NCI-H345 (cell line): Measurements from ENCODE around the gene SHISA4.

Experiments
- DNase-seq: peaks from one replicate; lab custom pipeline; 2025; lab: John Stamatoyannopoulos, UW

Gene SHISA4

DNA sequence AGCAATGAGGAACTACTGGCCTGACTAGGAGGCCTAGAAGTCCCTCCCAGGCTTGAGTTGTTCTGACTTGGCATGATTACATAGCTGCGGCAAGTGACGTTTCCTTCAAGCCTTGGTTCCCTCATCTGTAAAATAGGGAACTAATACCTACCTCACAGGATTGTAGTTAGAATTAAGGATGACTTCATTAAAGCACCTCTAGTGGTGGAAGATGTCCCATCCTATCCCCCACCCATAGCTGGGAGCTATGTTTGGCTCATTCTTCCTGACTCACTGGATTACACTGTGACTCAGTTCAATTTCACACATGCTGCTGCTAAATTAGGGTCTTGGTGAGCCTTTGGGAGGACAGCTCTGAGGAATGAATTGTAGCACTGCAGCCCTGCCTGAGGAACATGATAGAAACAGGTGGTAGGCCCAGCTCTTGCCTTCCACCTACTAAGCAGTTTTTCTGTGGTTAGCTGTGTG lies 6.0 kb upstream of the SHISA4 start:
- no peak for DNase-seq

DNA sequence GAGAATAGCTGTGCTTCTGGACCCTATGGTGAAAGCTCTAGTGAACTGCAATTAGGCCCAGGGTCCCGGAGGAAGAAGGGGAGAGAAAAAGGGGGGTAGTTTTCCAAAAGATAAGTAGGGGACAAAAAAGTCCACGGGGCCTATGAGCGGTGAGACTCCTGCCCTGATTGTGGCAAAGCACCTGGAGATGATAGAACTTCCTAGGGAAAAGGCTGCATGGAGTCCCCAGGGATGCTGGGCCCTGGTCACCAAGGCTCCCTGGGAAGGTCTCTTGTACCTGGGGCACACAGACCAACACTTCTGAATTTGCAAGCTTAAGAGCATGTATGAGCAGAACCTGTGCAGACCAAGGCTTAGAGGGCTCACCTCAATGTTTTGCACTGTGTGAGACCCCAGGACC lies 5.4 kb upstream of the SHISA4 start:
- DNase-seq = no peak

DNA sequence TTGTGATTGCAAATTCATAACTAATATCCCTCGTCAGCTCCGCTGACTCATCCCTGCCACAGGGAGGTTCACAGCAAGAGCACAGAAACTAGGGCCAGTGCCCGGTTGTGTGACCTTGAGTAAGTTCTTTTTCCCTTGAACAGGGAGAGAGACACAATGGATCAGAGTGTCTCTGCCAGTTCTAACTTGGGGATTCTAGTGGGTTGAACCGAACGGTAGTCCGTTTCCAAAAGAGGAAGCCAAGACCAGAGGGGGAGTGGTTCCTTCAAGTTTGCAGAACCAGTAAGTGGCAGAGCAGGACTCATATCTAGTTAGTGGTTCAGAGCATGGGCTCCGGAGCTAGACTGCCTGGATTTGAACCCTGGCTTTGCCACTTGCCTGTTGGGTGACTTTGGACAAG lies 4.9 kb upstream of the SHISA4 start:
- DNase-seq = no peak

DNA sequence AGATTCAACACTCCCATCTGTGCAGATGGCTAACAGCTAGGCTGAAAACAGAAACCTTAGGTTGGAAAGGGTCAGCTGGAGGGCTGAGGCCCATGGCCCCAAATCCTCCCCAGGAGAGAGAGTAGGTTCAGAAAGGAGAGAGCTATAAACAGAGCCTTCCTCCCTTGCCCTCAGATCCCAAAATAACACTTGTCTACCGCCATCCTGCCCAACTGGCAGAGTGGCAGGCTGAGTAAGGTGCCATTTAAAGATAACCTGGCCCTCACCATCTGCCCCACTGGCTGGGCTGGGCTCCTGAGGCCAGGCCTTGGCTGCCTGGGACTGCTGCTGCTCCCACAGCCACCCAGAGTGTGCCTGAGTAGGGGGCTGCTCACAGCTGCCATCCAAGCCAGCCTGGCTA lies 4.3 kb upstream of the SHISA4 start:
- DNase-seq = no peak

DNA sequence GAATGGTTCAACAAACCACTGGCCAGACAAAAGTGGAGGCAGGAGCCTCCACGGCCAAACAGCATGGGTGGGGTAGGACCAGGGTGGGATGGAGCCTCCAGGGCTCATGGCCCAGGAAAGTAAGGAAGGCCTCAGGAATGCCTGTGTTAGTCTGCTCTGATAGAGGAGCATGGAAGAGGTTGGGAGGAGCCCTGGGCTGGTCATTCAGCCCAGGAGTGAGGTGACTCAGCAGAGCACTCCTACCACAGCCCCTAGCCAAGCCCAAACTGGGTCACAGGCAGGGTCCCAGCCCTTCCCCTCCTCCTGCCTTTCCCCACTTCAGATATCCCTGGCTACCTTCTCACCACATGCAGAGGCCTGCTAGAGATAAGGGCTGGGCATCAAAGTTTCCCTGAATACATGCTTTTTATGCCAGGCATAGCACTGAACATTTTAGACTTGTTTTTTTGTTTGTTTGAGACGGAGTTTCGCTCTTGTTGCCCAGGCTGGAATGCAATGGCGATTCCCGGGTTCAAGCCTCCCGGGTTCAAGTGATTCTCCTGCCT lies 3.1 kb upstream of the SHISA4 start:
- DNase-seq = no peak

DNA sequence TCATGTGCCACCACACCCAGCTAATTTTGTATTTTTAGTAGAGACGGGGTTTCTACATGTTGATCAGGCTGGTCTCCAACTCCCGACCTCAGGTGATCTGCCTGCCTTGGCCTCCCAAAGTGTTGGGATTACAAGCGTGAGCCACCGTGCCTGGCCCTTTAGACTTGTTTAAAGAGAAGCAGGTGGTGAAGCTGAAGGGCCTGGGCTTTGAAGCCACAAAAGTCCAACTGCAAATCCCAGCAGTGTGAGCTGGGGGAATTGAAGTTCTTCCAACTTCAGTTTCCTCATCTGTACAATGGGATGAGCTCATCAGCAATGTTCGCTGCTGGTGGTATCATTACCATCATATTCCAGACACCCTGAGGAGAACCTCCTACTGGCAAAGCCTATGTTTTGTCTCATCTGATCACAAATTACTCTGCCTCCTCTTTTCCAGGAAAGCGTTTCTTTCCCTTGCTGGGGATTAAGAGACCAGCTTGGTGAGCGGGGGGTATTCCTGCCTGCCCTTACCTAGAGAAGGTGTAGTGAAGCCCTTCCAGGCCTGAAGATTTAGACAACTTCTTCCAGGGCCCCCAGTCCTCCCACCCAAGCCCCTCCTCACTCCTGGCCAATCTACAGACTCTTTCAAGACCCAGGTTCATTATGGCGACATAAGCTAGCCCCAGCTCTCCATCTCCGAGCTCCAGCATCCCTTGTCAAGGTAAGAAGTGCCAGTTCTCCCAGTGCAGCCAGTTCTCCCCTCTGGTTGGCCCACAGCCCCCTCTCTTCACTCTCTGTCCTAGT lies 2.4 kb upstream of the SHISA4 start:
- DNase-seq = no peak

DNA sequence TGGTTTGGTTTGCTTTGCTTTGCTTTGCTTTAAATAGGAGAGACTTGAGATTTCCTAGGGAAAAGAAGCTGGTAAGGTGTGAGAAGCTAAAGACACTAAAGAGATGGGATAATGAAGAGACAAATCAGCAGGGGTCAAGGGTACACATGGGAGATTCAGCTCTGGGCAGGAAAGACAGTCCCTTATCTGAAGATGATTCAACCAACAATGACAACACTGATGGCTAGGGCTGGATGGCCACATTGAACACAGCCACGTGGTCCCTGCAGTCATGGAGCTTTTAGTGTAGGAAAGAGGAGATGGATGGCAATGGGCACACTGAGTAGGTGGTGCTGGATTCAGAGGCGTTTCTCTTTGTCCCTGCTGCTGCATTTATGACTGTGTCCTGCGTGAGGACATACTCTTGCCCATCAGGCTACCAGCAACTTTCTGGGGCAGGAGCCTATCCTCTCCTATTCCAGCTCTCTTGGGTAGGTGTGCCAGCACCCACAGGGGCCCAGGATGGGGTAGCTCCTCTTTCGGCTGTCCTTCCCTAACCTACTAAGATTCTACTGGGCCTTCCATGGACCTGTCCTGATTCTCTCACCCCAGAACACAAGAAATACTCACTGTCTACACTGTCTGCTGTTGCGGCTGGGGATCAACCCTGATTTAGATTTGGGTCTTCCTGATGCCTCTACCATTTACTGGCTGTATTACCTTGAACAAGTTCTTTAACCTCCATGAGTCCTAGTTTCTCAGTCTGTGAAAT lies 1.4 kb upstream of the SHISA4 start:
- no peak for DNase-seq

DNA sequence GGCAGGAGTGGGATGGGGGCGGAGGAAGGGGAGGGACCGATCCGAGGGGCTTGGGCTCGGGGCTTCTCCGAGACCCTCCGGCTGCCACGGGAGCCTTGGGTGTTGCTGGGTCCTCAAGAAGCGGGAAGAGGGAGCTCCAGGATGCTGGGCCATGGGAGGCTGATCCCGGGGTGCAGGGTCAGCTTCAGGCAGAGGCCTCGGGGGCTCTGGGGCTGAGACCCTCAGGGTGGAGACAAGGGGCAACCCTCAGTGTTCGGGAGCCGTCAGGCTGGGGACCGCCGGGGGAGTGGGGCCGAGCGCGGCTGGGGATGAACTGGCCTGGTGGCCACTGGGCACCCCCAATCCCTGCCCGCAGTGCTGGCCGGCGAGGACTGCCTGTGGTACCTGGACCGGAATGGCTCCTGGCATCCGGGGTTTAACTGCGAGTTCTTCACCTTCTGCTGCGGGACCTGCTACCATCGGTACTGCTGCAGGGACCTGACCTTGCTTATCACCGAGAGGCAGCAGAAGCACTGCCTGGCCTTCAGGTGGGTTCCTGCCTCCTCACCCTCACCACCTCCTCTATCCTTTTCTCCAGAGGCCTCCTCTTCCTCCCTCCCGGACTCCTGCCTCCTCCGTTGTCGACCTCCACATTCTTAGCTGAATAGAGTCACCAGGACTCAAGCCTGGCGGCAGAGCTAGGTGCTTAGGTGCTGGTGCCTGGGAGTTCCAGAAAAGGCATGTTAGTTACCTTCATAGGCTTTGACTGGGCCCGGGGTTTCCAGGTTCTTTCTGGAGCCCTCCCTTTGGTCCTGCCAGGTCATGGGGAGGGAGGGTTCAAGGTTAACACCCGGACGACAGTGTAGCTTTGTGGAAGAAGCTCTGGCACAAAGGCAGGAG lies 631 bp downstream of the SHISA4 start:
- no peak for DNase-seq

DNA sequence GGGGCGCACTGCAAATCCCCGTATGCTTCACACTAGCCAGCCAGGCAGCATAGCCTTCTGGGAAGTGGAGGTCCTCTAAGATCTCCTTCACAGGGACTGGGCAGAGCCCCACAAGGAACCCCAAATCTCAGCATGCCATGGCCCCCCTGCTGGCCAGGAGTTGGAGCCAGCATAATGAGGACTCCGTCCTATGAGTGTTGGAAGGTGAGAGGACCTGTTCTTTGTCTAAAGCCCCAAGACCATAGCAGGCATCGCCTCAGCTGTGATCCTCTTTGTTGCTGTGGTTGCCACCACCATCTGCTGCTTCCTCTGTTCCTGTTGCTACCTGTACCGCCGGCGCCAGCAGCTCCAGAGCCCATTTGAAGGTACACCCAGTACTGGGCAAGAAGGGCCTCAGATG lies 1.5 kb downstream of the SHISA4 start:
- no peak for DNase-seq

DNA sequence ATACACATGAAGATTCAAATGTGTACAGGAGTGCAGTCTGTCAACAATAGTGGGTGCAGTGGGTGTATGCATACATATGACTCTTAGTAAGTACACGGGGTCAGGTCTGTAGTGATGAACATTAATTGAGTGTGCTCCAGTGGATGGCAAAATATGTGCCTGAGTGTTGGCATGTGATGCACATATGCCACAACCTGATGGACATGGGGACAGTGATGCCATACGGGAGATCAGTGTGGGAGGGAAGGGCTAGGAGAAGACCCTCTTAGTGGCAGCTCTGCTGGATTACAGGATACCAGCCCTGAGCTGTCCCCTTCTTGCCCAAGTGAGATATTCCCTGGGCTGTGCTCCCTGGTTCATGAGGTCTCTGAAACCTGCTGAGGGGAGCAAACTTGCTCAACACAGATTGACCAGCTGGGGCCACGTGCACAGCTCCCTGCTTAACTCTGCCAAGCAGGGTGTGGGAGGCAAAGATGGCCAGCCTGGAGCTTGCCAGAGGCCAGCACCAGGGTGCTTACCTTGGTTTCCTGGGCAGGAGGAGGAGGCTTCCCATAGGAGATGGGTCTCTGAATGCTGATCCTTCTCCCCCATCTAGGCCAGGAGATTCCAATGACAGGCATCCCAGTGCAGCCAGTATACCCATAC lies 2.2 kb downstream of the SHISA4 start:
- no peak for DNase-seq

DNA sequence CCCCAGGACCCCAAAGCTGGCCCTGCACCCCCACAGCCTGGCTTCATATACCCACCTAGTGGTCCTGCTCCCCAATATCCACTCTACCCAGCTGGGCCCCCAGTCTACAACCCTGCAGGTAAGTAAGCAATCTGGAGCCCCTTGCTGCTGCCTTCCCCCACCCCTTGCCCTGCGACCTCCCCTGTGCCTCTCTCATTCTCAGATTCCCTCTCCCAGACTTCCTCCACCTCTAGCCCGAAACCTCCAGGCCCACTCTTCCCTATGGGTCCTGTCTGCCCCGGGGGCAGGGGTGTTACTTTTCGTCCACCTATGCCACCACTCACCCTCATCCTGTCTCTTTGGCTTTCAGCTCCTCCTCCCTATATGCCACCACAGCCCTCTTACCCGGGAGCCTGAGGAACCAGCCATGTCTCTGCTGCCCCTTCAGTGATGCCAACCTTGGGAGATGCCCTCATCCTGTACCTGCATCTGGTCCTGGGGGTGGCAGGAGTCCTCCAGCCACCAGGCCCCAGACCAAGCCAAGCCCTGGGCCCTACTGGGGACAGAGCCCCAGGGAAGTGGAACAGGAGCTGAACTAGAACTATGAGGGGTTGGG lies 2.9 kb downstream of the SHISA4 start:
- no peak for DNase-seq

DNA sequence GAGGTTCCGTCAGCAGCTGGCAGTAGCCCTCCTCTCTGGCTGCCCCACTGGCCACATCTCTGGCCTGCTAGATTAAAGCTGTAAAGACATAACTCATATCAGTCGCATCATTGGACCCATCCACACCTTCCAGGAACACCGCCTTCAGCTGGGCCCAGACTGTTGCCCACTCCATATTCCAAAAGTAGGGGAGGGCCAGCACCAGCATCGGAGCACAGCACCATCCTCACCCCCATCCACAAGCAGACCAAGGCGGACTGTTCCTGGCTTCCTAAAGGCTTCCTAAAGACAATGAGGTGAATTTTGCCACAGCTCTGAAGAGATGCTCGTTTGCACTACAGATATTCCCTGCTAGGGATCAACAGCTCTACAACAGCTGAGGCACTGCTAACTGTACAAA lies 3.5 kb downstream of the SHISA4 start:
- no peak for DNase-seq

DNA sequence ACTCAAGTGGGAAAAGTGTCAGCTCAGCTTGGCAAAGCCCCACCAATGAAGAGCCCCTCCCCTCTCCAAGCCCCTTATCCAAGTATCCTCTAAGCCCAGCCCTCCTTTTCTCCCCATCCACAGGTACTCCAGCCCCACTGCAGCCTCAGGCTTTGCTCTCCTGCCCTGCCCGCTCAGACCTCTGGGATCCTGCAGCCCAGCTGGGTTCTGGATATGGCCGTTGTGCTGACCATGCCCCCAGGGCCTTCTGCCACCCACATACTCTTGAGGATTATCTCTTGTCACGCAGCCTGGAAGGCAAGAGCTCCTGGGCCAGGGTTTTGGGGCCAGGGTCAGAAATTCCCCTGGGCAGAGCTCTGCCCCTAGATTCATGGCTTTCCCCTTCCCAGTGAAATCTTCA lies 4.7 kb downstream of the SHISA4 start:
- no peak for DNase-seq

DNA sequence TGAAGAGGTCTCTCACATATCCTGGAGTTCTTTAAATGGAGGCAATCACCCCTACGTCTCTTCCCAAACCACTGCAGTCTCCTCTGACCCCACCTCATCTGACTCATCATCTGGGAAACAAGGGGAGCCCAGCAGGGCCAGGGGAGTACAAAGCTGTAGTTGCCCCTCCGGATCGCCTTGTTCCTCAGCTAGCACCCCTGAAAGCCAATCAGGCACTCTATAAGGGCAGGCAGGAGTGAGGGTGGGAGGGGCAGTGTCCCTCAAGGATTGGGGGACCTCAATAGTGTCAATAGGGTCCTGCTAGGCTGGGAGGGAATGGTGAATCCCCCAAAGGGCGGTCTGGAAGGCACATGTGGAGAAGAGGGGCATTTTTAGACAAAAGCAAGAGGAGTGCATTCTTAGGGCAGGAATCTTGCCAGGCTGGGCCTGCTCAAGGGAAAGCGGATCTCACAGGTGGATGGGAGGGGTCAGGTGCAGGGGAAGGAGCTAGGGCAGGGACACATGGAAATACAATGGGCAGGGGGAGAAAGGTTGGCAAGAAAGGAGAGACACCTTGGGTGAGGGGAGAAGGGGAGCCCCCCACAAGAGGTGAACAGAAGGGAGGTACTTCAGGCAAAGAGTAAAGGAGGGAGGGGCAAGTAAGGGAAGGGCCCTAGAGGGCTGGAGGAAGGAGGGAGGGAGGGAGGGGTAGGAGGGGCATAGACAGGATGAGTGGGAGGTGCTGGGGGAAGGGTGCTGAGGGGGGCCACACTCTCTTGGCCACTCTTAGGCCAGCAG lies 5.8 kb downstream of the SHISA4 start:
- DNase-seq = no peak

DNA sequence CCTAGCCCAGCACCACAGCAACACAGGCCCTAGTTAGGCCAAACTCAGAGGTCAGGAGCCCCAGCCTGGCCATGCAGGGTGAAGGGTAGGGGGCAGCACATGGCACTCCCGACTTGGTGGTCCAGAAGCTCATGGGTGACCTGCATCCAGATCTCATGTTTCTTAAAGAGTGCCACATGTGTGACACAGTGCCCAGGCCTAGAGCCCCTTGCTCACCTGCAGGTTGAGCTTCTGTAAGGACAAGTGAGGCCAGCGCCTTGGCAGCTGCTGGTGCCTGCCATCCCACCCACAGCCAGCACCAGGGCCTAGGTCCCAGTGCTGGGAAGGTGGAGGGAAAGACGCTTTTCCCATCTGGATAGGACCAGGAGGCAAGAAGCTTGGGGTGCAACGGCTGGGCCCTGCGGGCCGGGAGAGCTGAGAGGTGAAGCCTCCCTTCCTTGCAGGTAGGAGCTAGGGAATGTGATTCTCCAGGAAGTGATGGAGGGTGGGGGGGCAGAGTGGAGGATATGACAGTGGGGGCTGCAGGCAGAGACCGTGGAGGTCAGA lies 6.5 kb downstream of the SHISA4 start:
- DNase-seq = no peak

DNA sequence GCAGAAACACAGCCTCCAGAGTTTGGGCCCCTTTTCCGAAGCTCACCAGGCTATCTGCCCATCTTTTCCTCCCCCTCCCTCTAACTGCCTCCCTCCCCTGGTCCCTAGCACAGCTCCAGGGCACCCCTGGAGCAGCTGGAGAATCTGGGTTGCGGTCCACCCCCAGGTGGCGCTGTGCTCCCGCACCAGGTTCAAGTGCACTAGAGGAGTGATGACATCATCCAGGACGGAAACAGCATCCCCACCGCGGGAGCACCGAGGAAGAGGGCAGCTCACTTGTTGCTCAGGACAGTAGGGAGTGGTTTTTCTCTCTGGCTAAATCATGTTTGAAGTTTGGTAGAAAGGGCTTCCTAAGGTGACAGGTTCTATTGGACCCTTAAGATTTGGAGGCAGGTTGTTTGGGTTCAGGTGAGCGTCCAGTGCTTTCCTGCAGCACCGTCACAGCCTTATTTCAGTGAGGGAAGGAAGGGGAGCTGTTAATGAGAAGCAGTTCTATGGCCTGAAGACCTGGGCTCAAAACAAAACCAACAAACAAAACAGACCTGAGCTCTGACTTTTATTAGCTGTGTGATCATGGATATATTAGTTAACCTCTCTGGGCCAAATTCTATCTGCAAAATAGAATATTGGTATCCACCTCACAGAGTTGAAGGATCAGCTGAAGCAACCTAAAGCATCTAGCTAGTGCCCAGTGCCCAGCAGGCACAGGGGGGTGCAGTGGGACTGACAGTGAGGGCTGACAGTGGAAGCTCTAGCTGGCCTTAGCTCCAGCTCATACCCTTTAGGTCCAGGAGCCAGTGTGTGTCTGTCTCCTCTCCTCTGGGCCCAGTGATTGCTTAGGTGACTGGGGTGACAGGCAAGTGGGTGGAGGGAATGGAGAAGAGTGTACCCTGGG lies 7.5 kb downstream of the SHISA4 start:
- DNase-seq = peak; percentile 89

DNA sequence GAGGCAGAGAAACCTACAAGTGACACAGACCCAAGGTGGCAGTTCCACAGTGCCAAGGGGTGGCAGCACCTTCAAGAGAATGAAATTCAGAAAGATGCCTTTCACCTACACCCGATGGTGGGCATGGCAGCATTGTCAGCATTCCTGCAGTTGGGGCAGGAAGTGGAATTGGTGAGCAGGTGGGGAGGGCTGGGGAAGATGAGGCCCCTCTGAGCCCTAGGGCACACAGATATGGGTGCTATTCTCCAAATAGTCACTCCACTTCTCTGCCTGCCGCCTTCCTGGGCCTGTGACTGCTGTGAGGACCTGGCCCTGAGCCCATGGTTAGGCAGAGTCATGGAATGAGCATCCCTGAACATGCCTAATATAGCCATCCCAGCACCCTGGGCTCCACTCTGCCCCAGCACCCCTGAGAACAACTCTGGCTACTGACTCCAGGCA lies 8.3 kb downstream of the SHISA4 start:
- DNase-seq = no peak

DNA sequence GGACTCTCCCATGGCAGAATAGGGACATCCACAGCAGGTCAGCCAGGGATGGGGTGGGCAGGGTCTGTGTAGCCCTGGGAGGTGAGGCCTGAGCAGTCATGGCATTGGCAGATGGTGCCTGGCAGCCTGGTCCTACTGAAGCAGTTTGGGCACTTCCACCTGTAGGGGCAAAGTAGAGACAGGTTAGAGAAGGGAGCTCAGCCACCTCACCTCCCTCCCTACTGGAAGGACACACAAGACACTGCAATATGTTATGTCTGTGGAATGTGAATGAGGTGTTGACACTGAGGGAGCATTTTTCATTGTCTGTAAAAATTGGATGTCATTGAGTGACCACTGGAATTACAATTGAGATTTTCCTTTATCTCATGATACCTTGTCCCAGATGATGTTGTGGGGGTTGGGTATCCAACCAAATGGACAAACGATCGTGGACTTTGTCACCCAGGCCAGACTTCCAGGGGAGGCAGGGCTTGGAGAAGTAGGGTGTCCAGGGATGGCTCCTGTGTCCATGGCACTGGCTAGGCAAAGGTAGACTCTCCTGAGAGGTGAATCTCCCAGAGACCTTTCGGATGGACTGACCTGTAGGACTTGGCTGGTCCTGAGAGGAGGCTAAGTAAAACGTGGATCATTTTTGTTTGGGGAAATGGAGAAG lies 9.7 kb downstream of the SHISA4 start:
- DNase-seq = no peak

DNA sequence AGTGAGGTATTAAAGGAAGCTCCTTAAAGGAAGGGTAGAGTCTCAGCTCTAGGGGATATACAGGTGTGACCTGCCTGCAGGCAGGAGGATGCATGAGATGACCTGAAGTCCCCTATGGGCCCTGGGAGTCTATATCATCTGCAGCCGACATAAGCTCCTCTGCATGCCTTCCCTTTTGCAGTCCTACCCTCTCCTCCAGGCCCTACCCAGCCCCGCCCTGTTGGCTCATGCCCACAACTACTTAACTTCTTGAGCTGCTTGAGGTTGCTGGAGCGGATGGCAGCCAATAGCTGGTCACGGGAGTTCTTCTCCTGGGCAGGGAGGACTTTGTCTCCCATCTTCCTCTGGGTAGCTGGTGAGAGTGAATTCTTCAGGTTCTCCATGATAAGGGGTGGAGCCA lies 10.3 kb downstream of the SHISA4 start:
- DNase-seq = no peak
